Limb (tissue), 2 donors: ENCODE data around the gene SLC9A1.

Experiments
- DNase-seq, 2 donors: peaks; one replicate each; pipeline ENCODE4 v3.0.0-alpha.2; 2016; ENCODE audit errors: extremely low spot score in 2 of 2

Gene SLC9A1

GRCh38 chr1:27076803-27077202, 78.1 kb downstream of the SLC9A1 start:
- DNase-seq, result no peak

GRCh38 chr1:27074175-27074780, 80.6 kb downstream of the SLC9A1 start:
- no peak for DNase-seq

DNA sequence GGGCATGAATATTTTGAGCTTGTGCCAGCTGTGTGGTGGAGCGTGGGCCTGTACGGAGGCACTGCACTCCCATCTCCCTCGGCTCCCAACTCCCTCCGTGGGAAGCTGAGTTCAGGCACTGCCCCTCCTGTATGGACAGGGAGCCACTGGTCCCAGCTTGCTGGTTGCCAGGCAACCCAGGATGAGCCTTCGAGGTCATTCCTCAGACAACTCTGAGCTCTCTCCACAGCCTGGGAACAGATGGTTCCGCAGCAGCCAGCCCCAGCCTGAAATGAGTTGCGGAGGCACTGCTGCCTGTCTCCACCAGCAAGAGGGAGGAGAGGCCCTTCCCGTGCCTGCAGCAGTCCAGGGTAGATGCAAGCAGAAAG, 83.9 kb downstream of the SLC9A1 start:
- DNase-seq, result peak; percentile 42 to 63

DNA sequence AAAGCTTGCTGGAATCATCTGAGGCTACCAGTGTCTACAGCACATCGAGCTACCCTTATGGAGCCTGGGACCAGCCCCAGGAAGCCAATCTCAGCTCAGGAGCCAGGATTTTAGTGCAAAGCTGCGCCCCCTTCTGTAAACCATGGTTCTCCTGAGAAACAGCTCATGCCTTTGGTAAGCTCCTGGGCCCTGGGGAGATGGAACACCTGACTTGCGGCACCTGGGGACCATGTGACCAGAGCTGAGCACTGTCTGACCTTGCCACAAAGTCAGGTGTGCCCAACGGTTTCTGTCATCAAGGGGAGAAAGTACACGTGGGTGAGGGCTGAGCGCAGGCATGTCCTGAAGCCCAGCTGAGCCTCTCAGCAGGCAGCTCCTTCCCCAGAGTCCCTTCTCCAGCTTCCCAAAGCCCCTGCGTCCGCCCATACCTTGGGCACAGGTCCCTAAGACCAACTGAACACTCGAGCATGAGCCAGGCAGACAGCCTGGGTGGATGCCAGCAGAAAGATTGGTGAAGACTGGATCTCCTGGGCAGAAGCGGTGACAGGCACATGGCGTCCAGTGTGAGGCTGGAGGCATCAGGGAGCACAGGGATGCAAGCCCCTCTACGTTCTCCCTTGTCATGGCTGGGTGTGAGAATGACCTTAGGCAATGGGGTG, 84.4 kb downstream of the SLC9A1 start:
- DNase-seq, result no peak

- no peak for DNase-seq
Measured at GRCh38 chr1:27068922-27069321, 86.0 kb downstream of the SLC9A1 start.

GRCh38 chr1:27065999-27066630, 88.8 kb downstream of the SLC9A1 start:
- DNase-seq, result no peak

DNA sequence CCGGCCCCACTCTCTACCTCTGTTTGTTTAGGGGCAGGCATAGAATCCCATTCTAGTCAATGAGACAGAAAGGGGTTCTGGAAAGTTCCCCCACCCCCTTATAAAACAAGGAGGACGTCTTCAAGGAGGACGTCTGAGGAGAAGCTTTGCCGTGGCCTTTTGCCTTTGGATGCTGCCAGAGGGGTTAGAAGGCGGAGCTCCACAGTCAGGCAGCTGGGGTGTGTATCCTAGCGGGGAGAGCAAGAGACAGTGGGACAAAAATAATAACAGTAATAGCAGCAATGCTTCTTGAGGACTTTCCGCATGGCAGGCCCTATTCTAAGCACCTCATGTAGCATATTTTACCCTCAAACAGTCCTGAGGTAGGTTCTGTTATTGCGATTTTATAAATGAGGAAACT, 94.0 kb downstream of the SLC9A1 start:
- no peak for DNase-seq

DNA sequence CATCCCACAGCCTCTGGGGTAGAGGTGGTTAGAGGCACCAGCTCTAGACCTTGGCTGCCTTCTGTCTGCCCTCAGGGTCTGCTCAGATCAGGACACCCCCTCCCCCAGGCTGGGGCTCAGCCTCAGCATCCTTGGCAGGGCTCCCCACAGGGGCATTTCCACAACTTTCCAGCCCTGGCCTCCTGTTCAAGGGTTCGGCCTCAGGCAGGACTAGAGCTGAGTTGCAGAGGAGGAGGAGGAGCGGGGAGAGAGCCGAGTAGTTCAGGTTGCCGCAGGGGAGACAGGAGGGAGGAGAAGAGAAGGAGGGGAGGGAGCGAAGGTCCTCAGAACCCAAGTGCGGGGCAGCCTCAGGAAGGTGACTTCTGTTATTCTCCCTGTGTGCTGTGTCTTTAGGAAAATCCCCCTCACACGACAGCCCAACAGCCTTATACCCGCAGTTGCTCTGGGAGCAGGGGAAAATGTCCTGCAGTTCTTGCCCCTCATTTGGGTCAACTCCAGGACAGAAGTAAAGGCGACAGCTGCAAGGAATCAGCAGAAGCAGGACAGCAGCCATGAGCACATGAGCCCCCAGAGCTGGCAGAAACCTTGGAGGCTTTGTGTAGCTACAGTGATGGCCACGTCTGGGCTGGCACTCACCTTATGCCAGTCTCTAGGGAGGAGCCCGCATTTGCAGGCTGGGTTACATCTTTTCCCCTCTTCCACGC, 95.8 kb downstream of the SLC9A1 start:
- peak in 1 of 2 donors; percentile 42 for DNase-seq

- DNase-seq, result peak; percentile 56 to 74
Measured at GRCh38 chr1:27057801-27058625, 96.9 kb downstream of the SLC9A1 start.

DNA sequence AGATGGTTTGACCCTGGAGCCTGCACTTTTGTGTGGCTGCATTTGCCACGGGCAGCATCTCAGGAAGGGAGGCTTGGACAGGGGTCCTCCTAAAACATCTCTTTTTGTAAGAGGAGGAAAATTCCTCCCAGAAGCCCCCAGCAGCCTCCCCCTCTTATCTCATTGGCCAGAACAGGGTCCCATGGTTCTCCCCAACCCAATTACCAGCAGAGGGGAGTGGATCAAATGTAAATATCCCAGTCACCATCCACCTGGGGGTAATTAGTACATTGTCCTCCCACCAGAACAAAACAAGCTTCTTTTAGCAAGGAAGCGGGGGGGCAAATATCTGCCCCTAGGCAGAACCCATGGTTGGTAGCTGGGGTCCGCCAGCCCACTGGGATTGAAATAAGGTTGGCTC, 97.5 kb downstream of the SLC9A1 start:
- peak in 1 of 2 donors; percentile 46 for DNase-seq

DNA sequence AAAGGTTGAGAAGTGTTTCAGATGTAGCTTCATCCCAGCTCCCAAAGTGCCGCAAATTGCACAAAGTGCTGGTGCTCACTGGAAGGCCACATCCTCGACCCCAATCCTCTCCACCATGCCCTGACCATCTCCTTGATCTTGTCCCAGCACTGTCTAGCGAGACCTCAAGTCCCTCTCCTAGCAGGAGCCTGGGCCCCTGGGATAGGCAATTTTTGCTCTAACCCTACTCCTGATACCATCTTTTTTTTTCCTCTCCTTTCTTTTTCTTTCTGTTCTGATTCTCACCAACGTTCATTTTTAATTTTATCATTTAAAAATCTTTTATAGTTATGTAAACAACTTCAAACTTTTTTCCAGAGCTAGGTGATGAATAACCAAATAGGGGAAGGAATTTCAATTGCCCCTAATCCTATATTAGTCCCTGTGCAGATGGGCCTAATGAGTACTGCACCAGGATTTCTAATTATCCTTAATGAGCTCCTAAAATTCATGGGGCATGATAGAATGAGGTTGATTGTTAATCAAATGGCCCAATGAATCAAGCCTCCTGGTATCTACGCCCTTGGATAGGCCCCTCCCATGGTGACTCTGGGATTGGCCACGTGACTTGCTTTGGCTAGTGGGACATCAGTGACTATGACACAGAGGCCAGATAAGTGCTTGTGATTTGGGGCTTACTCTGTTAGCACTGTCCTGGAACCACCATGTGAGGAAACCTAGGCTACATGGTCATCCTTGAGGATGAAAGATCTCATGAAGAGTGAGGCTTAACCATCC, 100.8 kb downstream of the SLC9A1 start:
- DNase-seq, result no peak

DNA sequence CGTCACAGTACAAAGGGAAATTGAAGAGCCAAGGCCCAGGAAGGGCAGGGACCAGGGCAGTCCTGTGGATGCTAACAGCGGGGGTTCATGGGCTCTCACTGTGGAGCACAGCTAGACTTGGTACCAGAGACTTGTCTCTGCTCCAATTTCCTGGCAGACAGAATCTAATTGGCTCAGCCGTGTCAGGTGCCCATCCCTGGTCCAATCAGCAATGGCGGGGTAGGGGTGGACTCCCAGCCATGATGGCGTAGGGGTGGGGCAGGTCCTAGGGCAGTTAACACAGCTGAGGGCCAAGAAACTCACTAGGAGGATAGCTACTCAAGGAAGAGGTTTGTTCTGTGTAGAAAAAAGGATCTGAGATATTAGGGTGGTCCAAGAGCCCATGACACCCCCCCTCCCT, 102.4 kb downstream of the SLC9A1 start:
- DNase-seq, result no peak

GRCh38 chr1:27049607-27050006, 105.3 kb downstream of the SLC9A1 start:
- DNase-seq, result no peak

DNA sequence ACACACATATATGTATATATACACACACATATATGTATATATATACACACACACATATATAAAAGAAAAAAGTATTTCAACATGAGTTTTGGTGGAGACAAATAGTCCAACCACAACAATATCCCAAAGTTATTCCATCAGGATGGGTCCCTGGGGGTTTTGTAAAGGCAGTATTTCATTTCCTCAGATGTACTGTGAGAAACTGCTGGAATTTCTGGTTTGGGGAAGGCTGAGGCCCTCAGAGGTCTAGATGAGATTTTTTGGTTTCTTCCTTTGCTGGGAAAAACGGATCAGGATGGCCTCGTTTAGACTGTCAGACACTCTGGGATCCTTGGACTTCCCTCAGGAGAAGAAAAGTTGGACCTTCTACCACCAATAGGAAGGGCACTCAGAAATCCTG, 105.8 kb downstream of the SLC9A1 start:
- DNase-seq, result no peak
